DMS114 treated with DMSO at 0.1 percent for 48 hours (cell line): ENCODE measurements around the gene METTL24.
"Not testable (repeated sequence)": the region's sequence is repeated elsewhere in the genome, so short reads cannot be mapped to it uniquely, and the experiment has no call there.

Experiments used
- DNase-seq: peaks from one replicate; lab custom pipeline; 2025; ENCODE audit not compliant: unreplicated experiment; lab: John Stamatoyannopoulos, UW

Gene METTL24

DNA sequence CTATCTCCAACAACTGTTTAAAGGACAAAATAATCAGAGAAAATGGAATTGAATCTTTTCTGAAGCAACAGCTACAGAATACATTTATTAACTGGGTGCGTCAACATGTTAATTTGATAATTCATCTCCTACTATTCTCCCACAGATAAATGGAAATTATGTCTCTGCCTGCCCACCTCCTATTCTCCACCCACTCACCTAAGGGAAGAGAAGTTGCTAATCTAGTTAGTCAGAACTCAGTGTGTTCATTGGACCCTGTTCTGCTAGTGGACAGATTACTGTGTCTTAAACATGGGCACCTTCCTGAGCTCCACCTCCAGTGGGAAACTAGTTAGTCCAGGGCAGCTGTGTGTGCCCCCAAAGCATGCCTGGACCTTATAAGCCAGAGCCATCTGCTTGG lies 41.0 kb downstream of the METTL24 start:
- DNase-seq: no peak

- no peak for DNase-seq
Observed at GRCh38 chr6:110315869-110316398, 42.2 kb downstream of the METTL24 start.

DNA sequence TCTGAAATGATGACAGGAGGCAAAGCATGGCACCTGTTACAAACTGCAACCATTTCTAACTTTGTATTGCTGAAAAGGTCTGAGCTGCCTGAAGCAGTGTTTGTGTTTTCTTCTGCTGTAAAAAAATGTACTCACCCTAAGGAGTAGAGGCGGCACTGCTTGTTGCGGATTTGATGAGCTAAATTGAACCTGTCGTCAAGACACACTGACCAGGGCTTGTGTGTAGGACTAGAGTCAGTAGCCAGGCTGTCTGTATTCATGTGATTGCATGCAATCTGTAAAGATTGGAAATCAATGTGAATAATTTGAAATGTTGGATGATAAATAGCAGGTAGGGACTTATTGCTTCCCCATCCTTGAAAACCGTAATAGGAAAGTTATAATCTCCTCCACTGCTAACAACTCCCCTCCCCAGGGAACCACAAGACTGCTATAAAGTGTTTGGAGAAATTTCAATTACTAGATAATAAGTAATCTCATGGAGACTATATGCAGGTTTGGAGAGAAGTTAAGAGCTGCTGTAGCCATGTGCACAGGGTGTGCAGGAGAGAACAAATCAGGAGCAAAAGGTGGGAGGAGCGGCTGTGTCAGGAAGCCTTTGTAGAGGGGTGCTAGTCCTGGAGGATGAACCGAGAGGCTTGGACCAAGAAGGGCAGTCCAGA lies 42.8 kb downstream of the METTL24 start:
- DNase-seq: no peak

DNA sequence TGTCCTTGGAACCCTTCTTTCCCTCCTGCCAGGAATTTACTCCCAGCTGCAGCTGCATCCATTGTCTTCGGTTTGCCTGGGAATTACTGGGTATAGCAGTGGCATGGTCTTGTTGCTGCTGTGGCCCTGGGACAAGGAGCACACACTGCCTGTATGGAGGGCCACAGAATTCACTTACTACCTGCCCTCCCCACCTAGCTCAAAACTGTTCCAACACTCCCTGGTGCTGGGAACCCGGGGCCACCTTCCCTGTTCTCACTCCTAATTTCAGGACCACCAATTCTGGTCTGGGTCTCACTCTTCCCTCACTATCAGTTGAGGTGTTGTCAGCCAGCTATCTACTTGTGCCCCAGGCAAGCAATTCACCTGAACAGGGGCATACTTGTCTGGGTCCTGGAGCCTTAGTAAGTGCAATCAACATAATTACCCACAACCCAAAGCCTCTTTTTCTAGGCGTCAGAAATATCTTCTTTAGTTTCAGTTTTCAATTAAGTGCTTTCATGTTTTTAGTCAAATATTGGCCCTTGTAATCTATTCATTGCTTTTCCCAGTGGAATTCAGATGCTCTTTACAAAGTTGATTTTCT lies 47.2 kb downstream of the METTL24 start:
- no peak for DNase-seq

GRCh38 chr6:110309432-110309831 lies 48.7 kb downstream of the METTL24 start:
- not testable (repeated sequence) for DNase-seq

DNA sequence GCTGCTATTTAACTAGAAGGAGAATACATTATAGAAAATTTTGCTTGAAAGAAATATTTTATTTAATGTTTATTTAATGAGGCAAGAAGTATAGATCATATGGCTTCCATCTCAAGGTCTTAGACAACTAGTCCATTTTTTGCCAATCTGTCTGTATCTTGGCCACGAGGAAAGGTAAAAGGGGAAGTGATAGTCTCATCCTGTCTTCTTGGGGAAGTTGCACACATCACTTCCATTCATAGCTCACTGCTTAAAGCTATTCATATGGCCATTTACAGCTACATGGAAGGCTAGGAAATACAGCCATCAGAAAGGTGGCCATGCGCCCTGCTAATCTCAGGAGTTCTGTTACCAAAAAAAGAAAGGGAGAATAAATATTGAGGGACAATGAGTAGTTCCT lies 50.8 kb downstream of the METTL24 start:
- no peak for DNase-seq

- not testable (repeated sequence) for DNase-seq
Observed at GRCh38 chr6:110305832-110306231, 52.3 kb downstream of the METTL24 start.

DNA sequence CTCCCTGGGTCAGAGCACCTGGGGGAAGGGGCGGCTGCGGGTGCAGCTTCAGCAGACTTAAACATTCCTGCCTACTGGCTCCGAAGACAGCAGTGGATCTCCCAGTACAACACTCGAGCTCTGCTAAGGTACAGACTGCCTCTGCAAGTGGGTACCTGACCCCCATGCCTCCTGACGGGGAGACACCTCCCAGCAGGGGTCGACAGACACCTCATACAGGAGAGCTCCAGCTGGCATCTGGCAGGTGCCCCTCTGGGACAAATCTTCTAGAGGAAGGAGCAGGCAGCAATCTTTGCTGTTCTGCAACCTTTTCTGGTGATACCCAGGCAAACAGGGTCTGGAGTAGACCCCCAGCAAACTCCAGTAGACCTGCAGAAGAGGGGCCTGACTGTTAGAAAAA lies 54.5 kb downstream of the METTL24 start:
- DNase-seq: not testable (repeated sequence)

- DNase-seq: no peak
Observed at GRCh38 chr6:110298916-110299315, 59.2 kb downstream of the METTL24 start.

- no peak for DNase-seq
Observed at GRCh38 chr6:110298411-110298810, 59.7 kb downstream of the METTL24 start.

DNA sequence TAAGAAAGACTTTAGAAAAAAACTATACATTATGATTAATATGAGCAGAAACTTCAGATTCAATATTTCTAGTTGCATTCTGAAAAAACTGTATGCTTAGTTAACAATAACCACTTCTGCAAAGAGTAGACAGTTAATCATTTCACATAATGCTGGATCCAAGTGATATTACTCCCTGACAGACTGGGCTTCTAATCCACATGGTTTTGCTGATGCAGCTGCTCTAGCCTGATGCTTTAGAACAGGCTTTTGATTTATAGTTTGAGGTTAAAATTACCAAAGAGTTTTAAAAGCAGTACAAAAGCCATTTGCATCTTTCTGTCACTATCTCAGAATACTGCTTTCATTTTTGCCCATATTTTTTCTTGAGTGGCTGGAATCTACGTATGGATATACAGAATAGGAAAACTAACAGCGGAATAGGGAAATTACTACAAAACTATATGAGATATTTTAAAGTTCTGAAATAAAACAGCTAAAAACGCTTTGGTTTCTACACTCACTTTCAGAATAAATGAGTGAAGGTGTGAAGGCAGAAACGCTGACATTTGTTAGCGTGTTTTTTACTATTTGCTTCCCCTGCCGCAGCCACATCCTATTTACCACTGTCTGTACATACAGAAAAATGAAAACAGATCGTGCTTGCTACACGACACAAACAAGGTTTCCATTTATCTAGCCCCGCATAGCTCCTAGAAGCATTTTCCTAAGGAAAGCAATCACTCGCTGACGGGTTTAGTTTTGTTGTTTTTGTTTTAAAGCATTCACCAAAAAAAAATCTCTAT lies 61.7 kb downstream of the METTL24 start:
- DNase-seq: no peak

DNA sequence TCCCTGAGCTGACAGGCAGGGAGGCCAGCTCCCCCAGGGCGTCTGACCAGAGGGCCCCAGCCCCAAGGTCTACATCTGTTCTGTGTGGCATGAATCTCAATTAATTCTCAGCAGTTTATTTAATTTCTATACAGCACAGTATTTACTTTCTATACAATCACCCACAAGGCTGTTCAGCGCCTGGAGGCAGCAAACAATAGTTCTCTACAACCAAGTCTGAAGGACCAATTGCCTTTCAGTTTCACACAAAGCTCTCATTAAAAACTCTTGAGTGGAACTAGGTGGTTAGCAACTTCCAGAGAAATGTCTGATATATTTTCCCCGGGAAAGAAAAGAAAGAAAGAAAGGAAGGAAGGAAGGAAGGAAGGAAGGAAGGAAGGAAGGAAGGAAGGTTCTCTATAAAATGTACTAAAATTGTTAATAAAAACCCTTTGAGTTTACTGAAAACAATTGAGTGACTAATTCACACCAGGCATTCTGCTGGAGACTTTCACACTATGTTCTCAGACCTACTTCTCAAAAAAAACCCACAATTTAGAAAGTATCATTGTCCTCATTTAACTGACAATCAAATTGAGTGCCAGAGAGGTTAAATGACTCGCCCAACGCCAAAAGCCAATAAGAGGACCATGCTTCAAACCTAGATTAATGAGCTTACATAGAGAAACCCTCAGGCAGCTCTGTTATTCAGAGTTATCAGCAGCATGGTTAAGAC lies 62.5 kb downstream of the METTL24 start:
- no peak for DNase-seq

DNA sequence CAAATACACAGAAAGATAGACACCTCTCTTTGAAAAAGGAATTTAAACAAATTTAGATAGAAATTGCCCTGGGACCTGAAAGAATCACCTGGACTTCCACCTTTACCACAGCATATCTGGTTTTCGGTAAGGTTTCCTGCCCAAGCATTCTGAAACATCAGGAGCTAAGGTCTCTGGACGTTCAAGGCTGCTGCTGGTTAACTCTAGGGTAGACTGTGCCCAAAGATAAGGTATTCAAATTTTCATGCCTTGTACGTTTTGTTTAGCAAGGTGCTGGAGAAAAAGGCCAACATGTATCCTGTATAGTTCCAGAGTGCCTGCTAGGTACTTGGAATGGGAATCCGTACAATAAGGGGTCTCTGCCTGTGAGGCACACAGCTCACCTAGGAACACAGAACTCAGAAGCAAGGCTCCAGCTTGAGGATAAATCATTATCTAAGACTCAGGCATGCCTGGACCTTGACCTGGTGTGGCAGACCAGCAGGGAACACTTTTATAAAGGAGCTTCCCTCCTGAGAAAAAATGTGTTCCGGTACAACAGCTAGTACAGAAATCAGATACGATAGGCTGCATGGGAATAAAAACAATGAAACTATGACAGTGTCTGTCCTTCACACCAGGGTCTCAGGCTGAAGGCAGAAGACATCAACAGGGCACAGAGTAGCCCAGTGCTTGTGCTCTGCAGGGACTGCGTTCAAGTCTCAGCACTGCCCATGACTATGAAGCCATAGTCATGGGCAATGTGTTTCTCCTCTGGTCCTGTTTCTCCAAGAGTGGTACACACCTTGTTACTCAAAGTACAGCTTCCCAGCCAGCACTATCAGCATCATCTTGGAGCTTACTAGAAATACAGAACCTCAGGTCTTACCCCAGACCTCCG lies 70.4 kb downstream of the METTL24 start:
- DNase-seq: no peak

GRCh38 chr6:110285306-110286060 lies 72.7 kb downstream of the METTL24 start:
- DNase-seq: no peak

DNA sequence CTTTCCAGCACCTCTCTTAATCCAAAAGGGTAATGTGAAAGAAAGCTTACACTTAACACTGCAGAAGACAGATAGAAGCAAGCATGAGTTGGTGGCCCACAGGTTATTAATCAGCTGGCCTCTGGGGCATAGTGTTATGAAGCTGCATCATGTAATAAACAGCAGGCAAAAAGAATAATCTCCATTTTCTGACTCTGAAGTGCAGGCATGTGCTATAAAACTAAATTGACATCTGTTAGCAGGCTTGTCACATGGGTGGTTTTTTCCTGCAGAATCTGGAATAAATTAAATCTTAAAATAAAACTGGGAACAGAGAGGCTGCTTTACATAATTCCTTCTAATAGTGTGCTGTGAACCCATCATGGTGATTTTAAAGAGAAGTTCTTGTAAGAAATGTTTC lies 73.3 kb downstream of the METTL24 start:
- no peak for DNase-seq

GRCh38 chr6:110283657-110284056 lies 74.5 kb downstream of the METTL24 start:
- no peak for DNase-seq

- DNase-seq: no peak
Observed at GRCh38 chr6:110282412-110282811, 75.7 kb downstream of the METTL24 start.

- no peak for DNase-seq
Observed at GRCh38 chr6:110277100-110277665, 81.0 kb downstream of the METTL24 start.

GRCh38 chr6:110272781-110273180 lies 85.4 kb downstream of the METTL24 start:
- not testable (repeated sequence) for DNase-seq

GRCh38 chr6:110271732-110272022 lies 86.5 kb downstream of the METTL24 start:
- DNase-seq: no peak
